Esophagus squamous epithelium (tissue), 5 donors: ENCODE data around the gene SUOX. TPM values are rescaled to one million over a fixed set of nuclear protein-coding genes. Genes with fewer than 3 reads are reported as not detected.
A peak's percentile ranks its signal among the peaks of the same experiment; 100 is the strongest.
"Not testable (repeated sequence)": the region's sequence is repeated elsewhere in the genome, so short reads cannot be mapped to it uniquely, and the experiment has no call there.

Source experiments
- DNase-seq: peaks from one replicate; lab custom pipeline; 2025; lab: John Stamatoyannopoulos, UW
- H3K27ac ChIP-seq, 4 donors: fragments of 200-600 bp; sonication (generic); one replicate each; pipeline ENCODE4 v1.5.1; 2016 to 2019; ENCODE audit warnings: mild to moderate bottlenecking in 1 of 4
- H3K27me3 ChIP-seq, 4 donors: fragments of 200-600 bp; sonication (generic); 1 replicate in 3 of 4; 2 replicates in 1 of 4; pipeline versions ENCODE4 v1.5.1 to v1.6.0; 2017 to 2021; ENCODE audit warnings: antibody characterized with exemption in 1 of 4
- H3K36me3 ChIP-seq, 3 donors: fragments of 200-600 bp; sonication (generic); one replicate each; pipeline ENCODE4 v1.5.1; 2016 to 2019
- H3K4me1 ChIP-seq, 3 donors: fragments of 200-600 bp; sonication (generic); one replicate each; pipeline ENCODE4 v1.5.1; 2017 to 2019
- H3K4me3 ChIP-seq, 4 donors: fragments of 200-600 bp; sonication (generic); 1 replicate in 3 of 4; 2 replicates in 1 of 4; pipeline ENCODE4 v1.5.1; 2016 to 2019; ENCODE audit warnings: mild to moderate bottlenecking in 2 of 4, moderate library complexity in 1 of 4
- H3K9me3 ChIP-seq, 3 donors: fragments of 200-600 bp; sonication (generic); one replicate each; pipeline ENCODE4 v1.5.1; 2016 to 2019
- CTCF ChIP-seq, 6 experiments: fragments of 450-650 bp in 4 of 6; fragments of 200-600 bp in 2 of 6; sonication (generic) in 2 of 6; IDR thresholded peaks; one replicate each; pipeline ENCODE4 v1.5.1; 2016 to 2019; ENCODE audit warnings: antibody characterized with exemption in 6 of 6, mild to moderate bottlenecking in 4 of 6, moderate library complexity in 4 of 6
- POLR2A ChIP-seq, 4 donors: fragments of 450-650 bp; IDR thresholded peaks; one replicate each; pipeline ENCODE4 v1.6.1; 2017; ENCODE audit warnings: antibody characterized with exemption in 4 of 4, mild to moderate bottlenecking in 4 of 4, moderate library complexity in 3 of 4
- WGBS, 2 donors: methylation state at CpG; one replicate each; pipeline ENCODE4 v1.1.5; 2018; 5-methylcytosine and 5-hydroxymethylcytosine counted together
- intact Hi-C: fragments of 100-400 bp; cut with DNase I; formaldehyde crosslinking; loops from one replicate; pipeline ENCODE4 v1.15.0; 2022
- total RNA-seq, 4 donors: library from RNA; depleted of rRNA; stranded (reverse); fragments of >200 nt; gene quantifications; one replicate each; pipeline ENCODE4 v1.1.0, GENCODE V29; 2016
- donor health status: DM: yes; HTN: yes; CAD: no.

Gene SUOX
- total RNA-seq, 4 donors from 2014 or later: 16.0 to 30.0 (median 18.5) TPM

GRCh38 chr12:55993230-55993853, 3.7 kb upstream of the SUOX start:
- intact Hi-C loops: loop anchor here (5.0 kb wide), 1 partner anchor 44 kb away; no protein-coding TSS in a partner anchor
- H3K9me3 ChIP-seq: no peaks in the 10 kb centered on the region
- WGBS, 2 donors: 87 to 88% methylated on average over 4 of the region's 4 CpGs
- peaks cover 11 to 19% (median 13%) of the 10 kb centered on the region in 3 donors for H3K4me1 ChIP-seq
- H3K27me3 ChIP-seq: no peaks in the 10 kb centered on the region
- peaks cover 39 to 72% (median 47%) of the 10 kb centered on the region in 3 donors for H3K36me3 ChIP-seq
- H3K27ac ChIP-seq: no peak overlapping the region
- no peak overlapping the region for H3K4me3 ChIP-seq
- TF ChIP-seq POLR2A (IDR thresholded peaks at IDR 0.05): no peak
- TF ChIP-seq CTCF (IDR thresholded peaks at IDR 0.05): no peak
- DNase-seq: no peak

- WGBS, 2 donors: 69 to 76% methylated on average over 4 to 8 of the region's 8 CpGs
- no peaks in the 10 kb centered on the region for H3K27me3 ChIP-seq
- intact Hi-C loops: no loop called here
- no peak overlapping the region for H3K4me3 ChIP-seq
- H3K27ac ChIP-seq: no peak overlapping the region
- DNase-seq: no peak
- H3K9me3 ChIP-seq: no peaks in the 10 kb centered on the region
- H3K4me1 ChIP-seq: peaks cover 11 to 22% (median 14%) of the 10 kb centered on the region in 3 donors
- TF ChIP-seq POLR2A (IDR thresholded peaks at IDR 0.05) (no peak), CTCF (IDR thresholded peaks at IDR 0.05) (no peak)
- H3K36me3 ChIP-seq: peaks cover 31 to 70% (median 33%) of the 10 kb centered on the region in 3 donors
These were observed 1.7 kb upstream of the SUOX start for GRCh38 chr12:55995366-55995765.

- Histone ChIP-seq H3K9me3 (no peaks in the 10 kb centered on the region), H3K4me3 (peak overlapping the region; percentile 52 to 85 (median 54)), H3K27ac (peak overlapping the region; percentile 75 to 92 (median 89)), H3K27me3 (no peaks in the 10 kb centered on the region), H3K36me3 (peaks cover 22 to 66% (median 24%) of the 10 kb centered on the region in 3 donors), H3K4me1 (peaks cover 11 to 22% (median 14%) of the 10 kb centered on the region in 3 donors)
- TF ChIP-seq POLR2A (IDR thresholded peaks at IDR 0.05) (no peak), CTCF (IDR thresholded peaks at IDR 0.05) (peak; percentile 81 to 92 (median 86))
- intact Hi-C loops: no loop called here
- no peak for DNase-seq
- WGBS, 2 donors: 5 to 20% methylated on average over 11 to 14 of the region's 14 CpGs
These were observed 818 bp upstream of the SUOX start for GRCh38 chr12:55996201-55996714.

- Histone ChIP-seq H3K27ac (peak overlapping the region; percentile 75 to 92 (median 89)), H3K4me3 (peak overlapping the region; percentile 52 to 85 (median 54)), H3K9me3 (no peaks in the 10 kb centered on the region), H3K27me3 (no peaks in the 10 kb centered on the region), H3K36me3 (peaks cover 12 to 65% (median 14%) of the 10 kb centered on the region in 3 donors), H3K4me1 (peaks cover 11 to 22% (median 14%) of the 10 kb centered on the region in 3 donors)
- intact Hi-C loops: no loop called here
- TF ChIP-seq POLR2A (IDR thresholded peaks at IDR 0.05): no peak
- no peak for TF ChIP-seq CTCF (IDR thresholded peaks at IDR 0.05)
- DNase-seq: no peak
- WGBS, 2 donors: 0% methylated on average over 4 of the region's 5 CpGs; no CpG with 5 or more reads in 1 of the 2 donors
These were observed 421 bp downstream of the SUOX start for GRCh38 chr12:55997535-55997859.

- H3K4me1 ChIP-seq: peaks cover 11 to 22% (median 14%) of the 10 kb centered on the region in 3 donors
- WGBS, 2 donors: 61 to 92% methylated on average over 2 to 4 of the region's 6 CpGs
- H3K36me3 ChIP-seq: peaks cover 3 to 65% (median 11%) of the 10 kb centered on the region in 3 donors
- H3K27me3 ChIP-seq, intact Hi-C loops, H3K4me3 ChIP-seq, DNase-seq, H3K27ac ChIP-seq, H3K9me3 ChIP-seq: not testable (repeated sequence)
These were observed 2.4 kb downstream of the SUOX start for GRCh38 chr12:55999522-55999921.

GRCh38 chr12:55999999-56000540, 3.0 kb downstream of the SUOX start:
- no CpG with 5 or more reads among the region's 33 CpGs for WGBS, 2 donors
- DNase-seq, H3K4me3 ChIP-seq, H3K27ac ChIP-seq, H3K27me3 ChIP-seq, H3K9me3 ChIP-seq, intact Hi-C loops: not testable (repeated sequence)
- Histone ChIP-seq H3K4me1 (peaks cover 11 to 22% (median 14%) of the 10 kb centered on the region in 3 donors), H3K36me3 (peaks cover 3 to 65% (median 14%) of the 10 kb centered on the region in 3 donors)
